RKO (cell line): ENCODE measurements around the gene ING5.

Source experiments
- DNase-seq: peaks from one replicate; pipeline ENCODE4 v3.0.0-alpha.2; 2016; ENCODE audit warnings: low spot score

The ING5 gene

GRCh38 chr2:241672243-241673188 lies 29.3 kb upstream of the ING5 start:
- no peak for DNase-seq

GRCh38 chr2:241673189-241673663 lies 28.6 kb upstream of the ING5 start:
- no peak for DNase-seq

GRCh38 chr2:241673797-241674725 lies 27.8 kb upstream of the ING5 start:
- DNase-seq, result peak; percentile 54

GRCh38 chr2:241675885-241676284 lies 26.0 kb upstream of the ING5 start:
- no peak for DNase-seq

- DNase-seq, result no peak
These were observed 25.2 kb upstream of the ING5 start for GRCh38 chr2:241676665-241677064.

GRCh38 chr2:241677392-241677791 lies 24.4 kb upstream of the ING5 start:
- DNase-seq, result no peak

- DNase-seq, result no peak
These were observed 23.5 kb upstream of the ING5 start for GRCh38 chr2:241678307-241678706.

GRCh38 chr2:241678784-241679540 lies 22.9 kb upstream of the ING5 start:
- no peak for DNase-seq

- DNase-seq, result no peak
These were observed 21.8 kb upstream of the ING5 start for GRCh38 chr2:241680044-241680443.

- peak; percentile 83 for DNase-seq
These were observed 20.8 kb upstream of the ING5 start for GRCh38 chr2:241680827-241681599.

- DNase-seq, result no peak
These were observed 15.6 kb upstream of the ING5 start for GRCh38 chr2:241686324-241686649.

GRCh38 chr2:241686650-241687425 lies 15.0 kb upstream of the ING5 start, which contains the start of gene DTYMK:
Gene DTYMK, minus strand, starts transcription at chr2:241686815. Its CDS starts 32 bp downstream, at chr2:241686783.
- DNase-seq, result peak; percentile 95

GRCh38 chr2:241689306-241689705 lies 12.5 kb upstream of the ING5 start:
- DNase-seq, result no peak

GRCh38 chr2:241690202-241690717 lies 11.6 kb upstream of the ING5 start:
- DNase-seq, result no peak

- peak; percentile 40 for DNase-seq
These were observed 9.4 kb upstream of the ING5 start for GRCh38 chr2:241692448-241692847.

- no peak for DNase-seq
These were observed 6.2 kb upstream of the ING5 start for GRCh38 chr2:241695651-241696050.

GRCh38 chr2:241701149-241701398 lies 765 bp upstream of the ING5 start:
- peak; percentile 92 for DNase-seq

GRCh38 chr2:241702155-241703031 lies 554 bp downstream of the ING5 start:
- DNase-seq, result peak; percentile 86

GRCh38 chr2:241703032-241703604 lies 1.3 kb downstream of the ING5 start:
- DNase-seq, result peak; percentile 52
